HepG2 (cell line): ENCODE measurements around the gene SLC22A23. TPM values are rescaled to one million over a fixed set of nuclear protein-coding genes. Genes with fewer than 3 reads are reported as not detected.
A peak's percentile ranks its signal among the peaks of the same experiment; 100 is the strongest.

ENCODE experiments used
- AHR ChIP-seq: IDR thresholded peaks from 2 replicates; pipeline ENCODE4 v1.6.1; 2018; ENCODE audit warnings: missing genetic modification reagents, missing compliant biosample characterization
- GLMP ChIP-seq: sonication (generic); formaldehyde crosslinking; IDR thresholded peaks from 2 replicates; pipeline ENCODE4 v1.9.0; 2021; ENCODE audit warnings: missing genetic modification reagents, mild to moderate bottlenecking, borderline replicate concordance
- HDAC1 ChIP-seq: sonication (generic); formaldehyde crosslinking; IDR thresholded peaks from 2 replicates; pipeline ENCODE4 v1.5.1; 2020; ENCODE audit warnings: mild to moderate bottlenecking, missing genetic modification reagents
- NR0B2 ChIP-seq: sonication (generic); formaldehyde crosslinking; IDR thresholded peaks from 2 replicates; pipeline ENCODE4 v1.4.0; 2020; ENCODE audit warnings: mild to moderate bottlenecking, missing genetic modification reagents
- PAXIP1 ChIP-seq: sonication (generic); formaldehyde crosslinking; conservative IDR thresholded peaks from 2 replicates; pipeline ENCODE4 v1.4.0; 2020; ENCODE audit warnings: mild to moderate bottlenecking, missing genetic modification reagents, moderate library complexity
- SMYD3 ChIP-seq: sonication (generic); formaldehyde crosslinking; IDR thresholded peaks from 2 replicates; pipeline ENCODE4 v1.8.1; 2023; ENCODE audit warnings: mild to moderate bottlenecking, missing genetic modification reagents
- ZFP1 ChIP-seq: IDR thresholded peaks from 2 replicates; pipeline ENCODE4 v1.6.1; 2016
- ZFP37 ChIP-seq: sonication (generic); formaldehyde crosslinking; IDR thresholded peaks from 2 replicates; pipeline ENCODE4 v1.4.0; 2020; ENCODE audit warnings: missing genetic modification reagents, borderline replicate concordance
- ZNF282 ChIP-seq: fragments of 450-650 bp; IDR thresholded peaks from 2 replicates; pipeline ENCODE4 v1.6.1; 2018; ENCODE audit not compliant: partially characterized antibody
- ZNF839 ChIP-seq: sonication (generic); formaldehyde crosslinking; IDR thresholded peaks from 2 replicates; pipeline ENCODE4 v1.4.0; 2020; ENCODE audit warnings: missing genetic modification reagents, mild to moderate bottlenecking, borderline replicate concordance
- polyA plus RNA-seq, 8 experiments: library from polyadenylated mRNA; depleted of rRNA in 3 of 8; stranded (reverse) in 7 of 8; unstranded in 1 of 8; fragments of >200 nt; fragmentation: Illumina TruSeq in 4 of 8; extraction: Trizol in 4 of 8; gene quantifications; 2 replicates each; pipeline versions ENCODE4 v1.2.1 to v1.2.3, GENCODE V29; 2011 to 2016; ENCODE audit warnings: low read depth in 4 of 8, missing spikeins in 1 of 8, mixed read lengths in 1 of 8; ENCODE audit not compliant: insufficient read depth in 1 of 8
- total RNA-seq, 5 experiments: library from RNA; depleted of rRNA; stranded (reverse); fragments of >200 nt; fragmentation: Illumina TruSeq; extraction: Trizol; gene quantifications; 2 replicates each; pipeline ENCODE4 v1.2.3, GENCODE V29; 2016; ENCODE audit warnings: low read depth in 1 of 5
- TF ChIP-seq, protein P1 (sequence below): sonication (generic); formaldehyde crosslinking; IDR thresholded peaks from 2 replicates; pipeline ENCODE4 v1.5.0; 2020; ENCODE audit warnings: missing genetic modification reagents
- TF ChIP-seq, protein P2 (sequence below): sonication (generic); formaldehyde crosslinking; IDR thresholded peaks from 2 replicates; pipeline ENCODE4 v1.4.0; 2020; ENCODE audit warnings: missing genetic modification reagents

The SLC22A23 gene
- total and polyA plus RNA-seq, 2 of the 13 experiments (the other 11 are each of a cell fraction or from before 2014, with no cell fraction given): 11.8 to 17.5 TPM

GRCh38 chr6:3455569-3456394 is 1.1 kb downstream of the SLC22A23 start (continued):
- TF ChIP-seq AHR (CRISPR knock-in tag) (no peak), NR0B2 (no peak), GLMP (CRISPR knock-in tag) (no peak), HDAC1 (CRISPR knock-in tag) (peak; percentile 81), ZNF839 (CRISPR knock-in tag) (0 out of 2 replicates have a peak, but pooled peaks have one; percentile 18), ZFP1 (no peak), SMYD3 (CRISPR knock-in tag) (no peak), ZFP37 (no peak), PAXIP1 (no peak), ZNF282 (no peak)
- TF ChIP-seq, protein P1, sequence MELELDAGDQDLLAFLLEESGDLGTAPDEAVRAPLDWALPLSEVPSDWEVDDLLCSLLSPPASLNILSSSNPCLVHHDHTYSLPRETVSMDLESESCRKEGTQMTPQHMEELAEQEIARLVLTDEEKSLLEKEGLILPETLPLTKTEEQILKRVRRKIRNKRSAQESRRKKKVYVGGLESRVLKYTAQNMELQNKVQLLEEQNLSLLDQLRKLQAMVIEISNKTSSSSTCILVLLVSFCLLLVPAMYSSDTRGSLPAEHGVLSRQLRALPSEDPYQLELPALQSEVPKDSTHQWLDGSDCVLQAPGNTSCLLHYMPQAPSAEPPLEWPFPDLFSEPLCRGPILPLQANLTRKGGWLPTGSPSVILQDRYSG (CRISPR knock-in tag): no peak
- TF ChIP-seq, protein P2, sequence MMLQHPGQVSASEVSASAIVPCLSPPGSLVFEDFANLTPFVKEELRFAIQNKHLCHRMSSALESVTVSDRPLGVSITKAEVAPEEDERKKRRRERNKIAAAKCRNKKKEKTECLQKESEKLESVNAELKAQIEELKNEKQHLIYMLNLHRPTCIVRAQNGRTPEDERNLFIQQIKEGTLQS (CRISPR knock-in tag): no peak
